ENCODE results near the gene PPP2CA.
"Not testable (repeated sequence)": the region's sequence is repeated elsewhere in the genome, so short reads cannot be mapped to it uniquely, and the experiment has no call there.

DNA sequence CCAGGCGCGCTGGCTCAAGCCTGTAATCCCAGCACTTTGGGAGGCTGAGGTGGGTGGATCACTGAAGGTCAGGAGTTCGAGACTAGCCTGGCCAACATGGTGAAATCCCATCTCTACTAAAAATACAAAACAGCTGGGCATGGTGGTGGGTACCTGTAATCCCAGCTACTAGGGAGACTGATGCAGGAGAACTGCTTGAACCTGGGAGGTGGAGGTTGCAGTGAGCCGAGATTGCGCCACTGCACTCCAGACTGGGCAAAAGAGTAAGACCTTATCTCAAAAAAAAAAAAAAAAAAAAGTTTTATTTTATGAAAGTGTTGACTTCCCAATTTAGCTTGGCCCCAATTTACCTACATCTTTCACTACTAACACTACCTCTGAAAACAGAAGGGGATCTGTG, 4.2 kb downstream of the PPP2CA start:
- TF ChIP-seq, protein P1, sequence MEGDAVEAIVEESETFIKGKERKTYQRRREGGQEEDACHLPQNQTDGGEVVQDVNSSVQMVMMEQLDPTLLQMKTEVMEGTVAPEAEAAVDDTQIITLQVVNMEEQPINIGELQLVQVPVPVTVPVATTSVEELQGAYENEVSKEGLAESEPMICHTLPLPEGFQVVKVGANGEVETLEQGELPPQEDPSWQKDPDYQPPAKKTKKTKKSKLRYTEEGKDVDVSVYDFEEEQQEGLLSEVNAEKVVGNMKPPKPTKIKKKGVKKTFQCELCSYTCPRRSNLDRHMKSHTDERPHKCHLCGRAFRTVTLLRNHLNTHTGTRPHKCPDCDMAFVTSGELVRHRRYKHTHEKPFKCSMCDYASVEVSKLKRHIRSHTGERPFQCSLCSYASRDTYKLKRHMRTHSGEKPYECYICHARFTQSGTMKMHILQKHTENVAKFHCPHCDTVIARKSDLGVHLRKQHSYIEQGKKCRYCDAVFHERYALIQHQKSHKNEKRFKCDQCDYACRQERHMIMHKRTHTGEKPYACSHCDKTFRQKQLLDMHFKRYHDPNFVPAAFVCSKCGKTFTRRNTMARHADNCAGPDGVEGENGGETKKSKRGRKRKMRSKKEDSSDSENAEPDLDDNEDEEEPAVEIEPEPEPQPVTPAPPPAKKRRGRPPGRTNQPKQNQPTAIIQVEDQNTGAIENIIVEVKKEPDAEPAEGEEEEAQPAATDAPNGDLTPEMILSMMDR (IDR thresholded peaks at IDR 0.05), result not testable (repeated sequence)
- not testable (repeated sequence) for TF ChIP-seq POLR2A (IDR thresholded peaks at IDR 0.05)
